Measurements from ENCODE around the gene MAST4.

DNA sequence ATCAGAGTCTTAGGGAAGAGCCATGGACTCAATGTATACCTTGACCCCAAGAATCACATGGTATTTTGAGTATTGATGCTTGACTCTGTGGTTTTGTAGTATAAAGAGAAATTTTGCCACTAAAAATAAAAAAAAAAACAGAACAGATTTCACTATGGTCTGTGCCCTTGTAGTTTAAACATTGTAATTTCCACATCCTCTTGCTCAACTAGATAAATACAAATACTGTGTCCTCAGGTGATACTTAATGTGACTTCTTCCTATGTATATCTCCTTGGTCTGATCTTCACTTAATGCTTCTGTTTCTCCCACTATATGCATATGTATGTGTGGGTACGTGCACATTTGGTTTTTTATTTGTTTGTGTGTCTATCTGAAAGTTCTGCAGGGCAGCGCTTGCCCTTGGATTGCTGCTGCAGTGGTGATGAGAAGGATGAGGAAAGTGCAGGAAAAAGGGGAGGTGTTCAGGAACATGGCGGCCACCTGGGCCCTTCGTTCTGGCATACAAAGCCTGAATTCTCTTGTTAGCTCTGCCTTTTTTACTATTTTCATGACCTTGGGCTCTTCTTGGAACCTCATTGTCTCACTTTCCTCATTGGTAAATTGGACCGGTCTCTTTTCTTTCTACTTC, 222.2 kb downstream of the MAST4 start:
- TF ChIP-seq RBBP5 (IDR thresholded peaks at IDR 0.05; ENCODE audit: borderline replicate concordance, low read depth, low read length) (no peak), CTCF (IDR thresholded peaks at IDR 0.05; ENCODE audit: control extremely low read depth in 1 of 3, insufficient read depth in 1 of 3, low read depth in 1 of 3, low read length in 3 of 3) (no peak), GABPA (IDR thresholded peaks at IDR 0.05; ENCODE audit: borderline replicate concordance, insufficient read depth, low read length) (no peak), PHF8 (conservative IDR thresholded peaks at IDR 0.05; ENCODE audit: low read depth, low read length) (no peak), EP300 (IDR thresholded peaks at IDR 0.05; ENCODE audit: borderline replicate concordance in 1 of 2, low read depth in 2 of 2, low read length in 2 of 2) (no peak), ZNF274 (IDR thresholded peaks at IDR 0.05; ENCODE audit: borderline replicate concordance, extremely low read depth, low read length) (no peak), SUZ12 (IDR thresholded peaks at IDR 0.05; ENCODE audit: low read length) (no peak), TAF7 (optimal IDR thresholded peaks at IDR 0.05; ENCODE audit: borderline replicate concordance, low read depth, low read length) (no peak), RFX5 (IDR thresholded peaks at IDR 0.05; ENCODE audit: borderline replicate concordance, low read depth, low read length) (no peak)

Measured in H1 (cell line).